ENCODE results near the gene PIR.

DNA sequence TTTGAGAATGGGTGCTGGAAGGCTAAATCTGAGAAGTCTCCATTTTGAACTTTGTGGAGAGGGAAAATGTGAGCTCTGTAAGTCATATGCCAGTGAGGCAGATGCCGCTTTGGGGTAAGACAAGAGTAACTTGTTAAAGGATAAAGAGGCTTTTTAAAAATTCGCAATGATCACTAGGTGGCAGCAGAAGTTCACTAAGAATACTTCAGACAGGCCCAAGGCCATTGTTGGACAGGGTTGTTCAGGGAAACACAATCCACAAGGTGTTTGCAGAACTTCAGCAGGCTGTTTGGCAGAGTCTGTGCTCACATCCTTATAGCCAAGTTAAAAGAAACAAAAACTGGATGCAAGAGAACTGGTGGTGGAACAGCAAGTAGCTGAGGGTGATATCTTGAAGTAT is 144.1 kb downstream of the PIR start:
- TF ChIP-seq, protein P1, sequence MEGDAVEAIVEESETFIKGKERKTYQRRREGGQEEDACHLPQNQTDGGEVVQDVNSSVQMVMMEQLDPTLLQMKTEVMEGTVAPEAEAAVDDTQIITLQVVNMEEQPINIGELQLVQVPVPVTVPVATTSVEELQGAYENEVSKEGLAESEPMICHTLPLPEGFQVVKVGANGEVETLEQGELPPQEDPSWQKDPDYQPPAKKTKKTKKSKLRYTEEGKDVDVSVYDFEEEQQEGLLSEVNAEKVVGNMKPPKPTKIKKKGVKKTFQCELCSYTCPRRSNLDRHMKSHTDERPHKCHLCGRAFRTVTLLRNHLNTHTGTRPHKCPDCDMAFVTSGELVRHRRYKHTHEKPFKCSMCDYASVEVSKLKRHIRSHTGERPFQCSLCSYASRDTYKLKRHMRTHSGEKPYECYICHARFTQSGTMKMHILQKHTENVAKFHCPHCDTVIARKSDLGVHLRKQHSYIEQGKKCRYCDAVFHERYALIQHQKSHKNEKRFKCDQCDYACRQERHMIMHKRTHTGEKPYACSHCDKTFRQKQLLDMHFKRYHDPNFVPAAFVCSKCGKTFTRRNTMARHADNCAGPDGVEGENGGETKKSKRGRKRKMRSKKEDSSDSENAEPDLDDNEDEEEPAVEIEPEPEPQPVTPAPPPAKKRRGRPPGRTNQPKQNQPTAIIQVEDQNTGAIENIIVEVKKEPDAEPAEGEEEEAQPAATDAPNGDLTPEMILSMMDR (IDR thresholded peaks at IDR 0.05; ENCODE audit: poor library complexity) = peak; percentile 80
- TF ChIP-seq EZH2 (IDR thresholded peaks at IDR 0.05; ENCODE audit: borderline replicate concordance) (no peak), EZH2phosphoT487 (IDR thresholded peaks at IDR 0.05; ENCODE audit: low read depth, severe bottlenecking, unreplicated experiment) (no peak)

Measured in hepatocyte (in vitro differentiated cells).